HEK293 (cell line): ENCODE measurements around the gene SLC9A5.

Experiments
- CTCF ChIP-seq: fragments of 450-650 bp; formaldehyde crosslinking; IDR thresholded peaks from 2 replicates; pipeline ENCODE4 v1.5.1; 2016; ENCODE audit warnings: missing biosample characterization, missing genetic modification characterization
- GLI4 ChIP-seq: fragments of 450-650 bp; formaldehyde crosslinking; IDR thresholded peaks from 2 replicates; pipeline ENCODE4 v1.5.1; 2016; ENCODE audit warnings: missing biosample characterization, missing genetic modification characterization
- HOXD13 ChIP-seq: sonication (generic); formaldehyde crosslinking; IDR thresholded peaks from 2 replicates; pipeline ENCODE4 v1.8.0; 2022; ENCODE audit warnings: missing genetic modification reagents, borderline replicate concordance
- PATZ1 ChIP-seq: fragments of 450-650 bp; formaldehyde crosslinking; IDR thresholded peaks from 2 replicates; pipeline ENCODE4 v1.5.1; 2016; ENCODE audit warnings: missing biosample characterization, missing genetic modification characterization
- REPIN1 ChIP-seq: fragments of 450-650 bp; formaldehyde crosslinking; IDR thresholded peaks from 2 replicates; pipeline ENCODE4 v1.5.1; 2017; ENCODE audit warnings: missing biosample characterization, missing genetic modification characterization, low read depth
- REST ChIP-seq: fragments of 450-650 bp; formaldehyde crosslinking; IDR thresholded peaks from 2 replicates; pipeline ENCODE4 v1.5.1; 2016; ENCODE audit warnings: missing biosample characterization, missing genetic modification characterization
- SETDB1 ChIP-seq: IDR thresholded peaks from one replicate; pipeline ENCODE4 v1.6.1; 2017; ENCODE audit warnings: mild to moderate bottlenecking, low read length, moderate library complexity, mixed read lengths; ENCODE audit not compliant: insufficient read length
- ZBTB26 ChIP-seq: fragments of 450-650 bp; formaldehyde crosslinking; optimal IDR thresholded peaks from 2 replicates; pipeline ENCODE3; 2016; ENCODE audit warnings: missing biosample characterization, mild to moderate bottlenecking, missing genetic modification characterization
- ZNF133 ChIP-seq: fragments of 450-650 bp; formaldehyde crosslinking; IDR thresholded peaks from 2 replicates; pipeline ENCODE4 v1.5.1; 2016; ENCODE audit warnings: missing biosample characterization, missing genetic modification characterization
- ZNF24 ChIP-seq: fragments of 450-650 bp; formaldehyde crosslinking; IDR thresholded peaks from 2 replicates; pipeline ENCODE4 v1.5.1; 2016; ENCODE audit warnings: missing biosample characterization, missing genetic modification characterization
- ZNF280D ChIP-seq: fragments of 450-650 bp; formaldehyde crosslinking; IDR thresholded peaks from 2 replicates; pipeline ENCODE4 v1.5.1; 2016; ENCODE audit warnings: missing biosample characterization, missing genetic modification characterization
- ZNF302 ChIP-seq: fragments of 450-650 bp; formaldehyde crosslinking; IDR thresholded peaks from 2 replicates; pipeline ENCODE4 v1.5.1; 2016; ENCODE audit warnings: missing biosample characterization, missing genetic modification characterization, low read depth
- ZNF514 ChIP-seq: fragments of 450-650 bp; formaldehyde crosslinking; IDR thresholded peaks from 2 replicates; pipeline ENCODE4 v1.5.1; 2016; ENCODE audit warnings: missing biosample characterization, missing genetic modification characterization
- ZNF558 ChIP-seq: fragments of 450-650 bp; formaldehyde crosslinking; IDR thresholded peaks from 2 replicates; pipeline ENCODE4 v1.5.1; 2016; ENCODE audit warnings: missing biosample characterization, missing genetic modification characterization

- TF ChIP-seq ZNF558 (tag by site-specific recombination) (no peak), GLI4 (tag by site-specific recombination) (no peak), REPIN1 (tag by site-specific recombination) (no peak), CTCF (tag by site-specific recombination) (peak; percentile 48; the same call in 1 of the 2 replicates), ZNF133 (tag by site-specific recombination) (no peak), ZBTB26 (tag by site-specific recombination) (no peak), ZNF280D (tag by site-specific recombination) (no peak), ZNF514 (tag by site-specific recombination) (no peak), ZNF302 (tag by site-specific recombination) (no peak), PATZ1 (tag by site-specific recombination) (no peak), SETDB1 (no peak), ZNF24 (tag by site-specific recombination) (no peak), HOXD13 (CRISPR knock-in tag) (no peak), REST (tag by site-specific recombination) (no peak)
These were observed 36.2 kb downstream of the SLC9A5 start for GRCh38 chr16:67284699-67285646.
